Measurements from ENCODE around the gene ZNHIT2. TPM values are rescaled to one million over a fixed set of nuclear protein-coding genes. Genes with fewer than 3 reads are reported as not detected.

ZNHIT2 gene
- total RNA-seq, 1 donor from 2014 or later = 5.8 TPM

DNA sequence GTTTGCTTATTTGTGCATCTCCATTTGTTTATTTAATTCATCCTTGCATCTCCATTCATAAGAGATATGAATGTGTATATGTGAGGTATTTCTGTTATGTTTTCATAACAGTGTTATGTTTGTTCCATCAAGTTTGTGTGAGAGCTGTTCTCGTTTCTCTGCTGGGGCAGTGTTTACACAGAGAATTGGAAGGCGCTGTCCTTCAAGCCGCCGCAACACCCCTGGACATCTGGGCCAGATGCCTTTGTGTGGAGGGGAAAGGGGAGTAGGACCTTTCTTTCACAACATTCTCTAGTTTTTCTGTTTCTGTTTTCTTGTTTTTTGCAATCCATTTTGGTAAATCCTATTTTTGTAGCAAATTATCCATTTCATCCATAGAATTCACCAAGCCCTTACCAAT is 12.9 kb downstream of the ZNHIT2 start:
- DNase-seq (ENCODE audit: low spot score) = no peak

DNA sequence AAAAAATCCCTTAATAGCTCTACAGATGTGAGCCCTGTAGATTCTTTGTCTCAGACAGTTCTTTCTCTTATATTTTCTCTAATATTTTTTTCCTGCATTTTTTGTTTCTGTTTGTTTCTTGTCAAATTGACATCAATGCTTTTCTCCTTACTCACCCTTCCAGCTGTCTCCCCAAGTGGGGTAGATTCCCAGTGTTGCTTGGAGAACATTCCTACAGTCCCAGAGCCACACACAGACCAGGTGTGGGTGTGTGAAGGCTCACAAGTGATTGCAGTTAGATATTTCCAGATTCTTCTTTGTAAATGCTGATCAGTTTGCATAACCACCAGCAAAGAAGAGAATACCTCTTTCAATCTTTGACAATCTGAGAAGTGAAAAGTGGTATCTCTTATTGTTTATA is 14.0 kb downstream of the ZNHIT2 start:
- DNase-seq (ENCODE audit: low spot score) = no peak

DNA sequence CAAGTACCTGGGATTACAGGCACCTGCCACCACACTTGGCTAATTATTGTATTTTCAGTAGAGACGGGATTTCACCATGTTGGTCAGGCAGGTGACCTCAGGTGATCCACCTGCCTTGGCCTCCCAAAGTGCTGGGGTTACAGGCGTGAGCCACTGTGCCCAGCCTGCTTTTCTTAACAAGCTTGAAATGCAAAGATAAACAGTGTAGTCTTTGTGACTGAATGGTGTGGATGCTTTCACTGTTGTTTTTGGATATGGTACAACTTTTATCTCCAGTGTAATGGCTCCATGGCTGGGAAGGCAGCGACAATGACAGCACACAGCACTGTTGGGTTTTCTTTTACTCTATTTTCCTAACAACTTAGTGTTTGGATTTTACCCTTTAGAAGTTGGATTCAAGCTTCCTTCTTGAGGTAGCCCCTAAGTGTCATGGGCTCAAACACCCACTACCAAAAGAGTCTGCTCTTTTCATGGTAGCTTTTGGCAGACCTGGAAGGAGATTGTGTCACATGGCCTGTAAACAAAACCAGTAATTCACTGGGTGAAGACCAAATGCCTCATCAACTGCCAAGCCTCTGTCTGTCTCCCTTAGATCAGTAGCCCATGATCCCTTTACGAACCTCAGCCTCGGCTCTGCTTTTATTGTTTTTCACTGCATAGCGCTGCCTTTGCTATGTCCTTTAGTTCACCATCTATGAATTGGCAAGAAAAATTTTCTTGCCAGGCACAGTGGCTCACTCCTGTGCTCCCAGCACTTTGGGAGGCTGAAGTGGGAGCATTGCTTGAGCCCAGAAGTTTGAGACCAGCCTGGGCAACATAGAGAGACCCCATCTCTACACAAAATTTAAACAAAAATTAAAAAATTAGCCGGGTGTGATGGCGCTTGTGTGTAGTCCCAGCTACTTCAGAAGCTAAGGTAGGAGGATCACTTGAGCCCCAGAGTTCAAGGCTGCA is 15.1 kb downstream of the ZNHIT2 start:
- DNase-seq (ENCODE audit: low spot score) = no peak

DNA sequence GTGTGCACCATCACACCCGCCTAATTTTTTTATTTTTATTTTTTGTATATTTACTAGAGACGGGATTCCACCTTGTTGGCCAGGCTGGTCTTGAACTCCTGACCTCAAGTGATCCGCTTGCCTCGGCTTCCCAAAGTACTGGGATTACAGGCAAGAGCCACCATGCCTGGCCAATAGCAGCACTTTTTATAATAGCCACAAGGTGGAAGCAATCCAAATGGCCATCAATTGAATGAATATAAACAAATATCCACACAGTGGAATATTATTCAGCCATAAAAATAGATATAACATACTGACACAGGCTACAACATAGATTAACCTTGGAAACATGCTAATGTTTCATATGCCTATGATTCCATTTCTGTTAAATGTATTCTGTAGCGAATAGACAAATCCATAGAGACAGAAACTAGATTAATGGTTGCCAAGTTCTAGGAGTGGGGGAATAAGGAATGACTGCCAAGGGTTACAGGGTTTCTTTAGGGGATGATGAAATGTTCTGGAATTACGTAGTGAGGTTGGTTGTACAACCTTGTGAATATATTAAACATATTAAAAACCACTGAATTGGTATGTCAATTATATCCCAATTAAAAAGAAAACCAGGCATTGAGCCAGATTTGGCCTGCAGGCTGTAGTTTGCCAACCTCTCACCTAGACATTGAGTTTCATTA is 16.7 kb downstream of the ZNHIT2 start:
- DNase-seq (ENCODE audit: low spot score) = no peak

DNA sequence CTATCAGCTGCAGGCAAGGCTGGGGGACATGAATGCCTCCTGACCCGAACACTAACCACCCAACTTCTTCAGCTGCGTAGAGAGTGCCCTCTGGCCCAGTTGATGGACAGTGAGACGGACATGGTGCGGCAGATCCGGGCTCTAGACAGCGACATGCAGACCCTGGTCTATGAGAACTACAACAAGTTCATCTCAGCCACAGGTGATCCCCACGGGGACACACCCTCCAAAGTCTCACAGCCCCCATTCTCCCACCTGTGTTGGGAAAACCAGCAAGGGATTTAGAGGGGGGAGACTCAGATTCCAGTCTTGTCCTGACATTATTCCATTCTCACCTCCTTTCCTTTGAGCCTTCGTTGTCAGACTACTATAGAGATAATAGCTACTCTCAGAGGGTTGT is 20.6 kb downstream of the ZNHIT2 start:
- no peak for DNase-seq (ENCODE audit: low spot score)

DNA sequence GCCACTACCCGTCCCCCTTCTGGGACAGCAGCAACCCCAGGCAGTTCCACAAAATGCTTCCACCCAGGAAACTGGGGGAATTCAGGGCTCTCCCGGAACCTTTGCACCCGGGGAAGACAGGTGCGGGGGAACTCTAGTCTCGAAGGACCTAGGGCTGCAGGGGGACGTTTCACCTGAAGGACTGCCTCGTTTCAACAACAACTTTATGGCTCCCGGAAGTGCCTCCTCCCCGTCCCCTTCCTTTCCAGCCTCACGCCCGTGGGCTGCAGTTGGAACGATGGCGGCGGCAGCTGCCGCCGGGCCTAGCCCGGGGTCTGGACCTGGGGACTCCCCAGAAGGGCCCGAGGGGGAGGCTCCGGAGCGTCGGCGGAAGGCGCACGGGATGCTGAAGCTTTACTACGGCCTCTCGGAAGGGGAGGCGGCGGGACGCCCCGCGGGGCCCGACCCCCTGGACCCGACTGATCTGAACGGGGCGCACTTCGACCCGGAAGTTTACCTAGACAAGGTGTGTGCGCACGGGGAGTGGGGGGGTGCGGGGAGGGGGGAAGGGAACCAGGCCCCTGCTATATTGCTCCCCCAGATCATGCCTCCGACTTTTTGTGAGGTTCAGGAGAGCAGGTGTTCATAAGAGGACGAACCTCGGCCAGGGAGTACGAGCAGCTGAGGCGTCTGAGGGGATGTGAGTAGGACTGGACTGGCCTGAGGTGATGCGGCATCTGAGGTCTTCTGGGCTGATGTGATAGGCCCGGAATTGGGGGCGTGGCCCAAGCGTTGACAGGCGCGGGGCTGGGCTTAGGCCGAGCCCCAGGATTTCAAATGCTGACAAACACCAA is 21.3 kb downstream of the ZNHIT2 start, which contains the start of gene VPS51:
TSS of gene VPS51 (plus strand) at position 241 of the 833 bp plus-strand sequence. CDS start at position 278, 37 bp downstream.
- peak; percentile 92 for DNase-seq (ENCODE audit: low spot score)

DNA sequence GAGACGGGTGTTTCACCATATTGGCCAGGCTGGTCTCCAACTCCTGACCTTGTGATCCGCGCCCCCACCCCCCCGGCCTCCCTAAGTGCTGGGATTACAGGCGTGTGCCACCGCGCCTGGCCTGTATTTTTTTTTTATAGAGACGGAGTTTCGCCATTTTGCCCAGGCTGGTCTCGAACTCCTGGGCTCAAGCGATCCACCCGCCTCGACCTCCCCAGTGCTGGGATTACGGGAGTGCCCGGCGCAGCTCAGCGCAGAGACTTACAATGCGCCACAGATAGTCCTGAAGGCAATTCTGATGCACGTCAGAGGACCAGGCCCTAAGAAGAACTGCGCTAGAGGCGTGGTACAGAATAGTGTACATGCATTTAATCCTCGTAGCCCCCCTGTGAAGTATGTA is 22.1 kb downstream of the ZNHIT2 start:
- DNase-seq (ENCODE audit: low spot score) = no peak

DNA sequence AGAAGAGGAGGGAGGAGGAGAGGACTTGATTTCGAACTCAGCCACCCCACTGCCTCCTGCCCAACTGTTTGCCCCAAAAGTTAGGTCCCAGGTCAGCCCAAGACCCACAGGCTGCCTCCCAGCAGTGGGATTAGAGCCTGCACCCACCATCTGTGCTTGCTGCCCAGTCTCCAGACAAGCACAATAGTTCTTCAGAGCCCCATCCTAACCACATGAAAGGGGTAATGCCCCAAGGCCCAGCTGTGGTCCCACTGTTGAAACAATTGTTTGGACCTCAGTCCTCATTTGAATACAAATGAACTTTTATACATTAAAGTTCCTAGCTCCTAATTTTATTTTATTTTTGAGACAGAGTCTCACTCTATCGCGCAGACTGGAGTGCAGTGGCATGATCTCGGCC is 26.9 kb downstream of the ZNHIT2 start:
- DNase-seq (ENCODE audit: low spot score) = no peak

DNA sequence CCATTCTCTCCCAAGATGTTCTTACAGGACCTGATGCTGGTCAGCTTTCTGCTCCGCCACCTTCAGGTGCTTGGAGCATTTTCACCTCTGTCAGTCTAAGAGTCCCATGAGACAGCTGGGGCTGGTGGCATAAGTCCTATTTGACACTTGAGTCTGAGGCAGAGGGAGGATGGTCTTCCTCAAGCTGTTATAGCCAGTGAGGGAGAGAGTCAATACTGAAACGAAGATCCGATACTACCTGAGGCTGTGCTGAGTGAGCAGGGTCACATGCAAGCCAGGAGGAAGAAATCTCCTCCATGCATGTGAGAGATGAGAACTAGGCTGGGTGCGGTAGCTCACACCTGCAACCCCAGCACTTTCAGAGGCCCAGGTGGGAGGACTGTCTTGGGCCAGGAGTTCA is 27.9 kb downstream of the ZNHIT2 start:
- DNase-seq (ENCODE audit: low spot score) = no peak

DNA sequence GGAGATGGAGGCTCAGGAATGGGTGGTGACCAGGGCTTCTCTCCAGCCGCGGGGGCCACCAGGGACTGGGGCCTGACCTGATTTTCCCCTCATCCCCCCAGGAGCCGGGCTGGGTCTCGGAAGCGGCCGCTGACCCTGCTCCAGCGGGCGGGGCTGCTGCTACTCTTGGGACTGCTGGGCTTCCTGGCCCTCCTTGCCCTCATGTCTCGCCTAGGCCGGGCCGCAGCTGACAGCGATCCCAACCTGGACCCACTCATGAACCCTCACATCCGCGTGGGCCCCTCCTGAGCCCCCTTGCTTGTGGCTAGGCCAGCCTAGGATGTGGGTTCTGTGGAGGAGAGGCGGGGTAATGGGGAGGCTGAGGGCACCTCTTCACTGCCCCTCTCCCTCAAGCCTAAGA is 29.7 kb downstream of the ZNHIT2 start:
- no peak for DNase-seq (ENCODE audit: low spot score)

DNA sequence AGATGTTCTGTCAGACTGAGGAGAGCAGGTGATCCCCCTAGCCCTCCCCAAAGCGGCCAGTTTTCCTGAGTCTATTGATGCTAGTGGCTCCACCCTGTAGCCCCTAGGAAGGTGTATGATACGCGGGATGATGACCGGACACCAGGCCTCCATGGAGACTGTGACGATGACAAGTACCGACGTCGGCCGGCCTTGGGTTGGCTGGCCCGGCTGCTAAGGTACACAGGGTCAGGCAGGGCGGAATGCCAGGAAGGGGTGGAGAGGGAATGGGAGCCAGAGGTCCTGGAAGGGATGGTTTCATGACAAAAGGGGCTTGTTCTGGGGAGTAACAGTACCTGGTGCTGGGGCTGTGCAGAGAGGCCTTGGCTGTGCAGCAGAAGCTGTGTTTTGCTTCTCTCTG is 30.3 kb downstream of the ZNHIT2 start:
- no peak for DNase-seq (ENCODE audit: low spot score)

DNA sequence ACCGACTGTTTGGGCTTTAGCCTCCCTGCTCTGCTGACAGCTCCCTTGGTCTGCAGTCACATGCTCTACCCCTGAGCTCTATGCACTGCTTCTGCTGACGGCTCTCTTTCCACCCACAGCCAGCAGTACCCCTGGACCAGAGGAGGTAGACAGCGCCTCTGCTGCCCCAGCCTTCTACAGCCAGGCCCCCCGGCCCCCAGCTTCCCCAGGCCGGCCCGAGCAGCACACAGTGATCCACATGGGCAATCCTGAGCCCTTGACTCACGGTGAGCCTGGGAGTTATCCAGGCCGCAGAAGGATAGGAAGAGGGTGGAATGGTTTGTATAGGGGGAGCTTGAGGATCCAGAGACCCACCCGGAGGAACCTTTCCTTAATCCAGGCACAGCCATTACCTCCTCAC is 30.7 kb downstream of the ZNHIT2 start:
- DNase-seq (ENCODE audit: low spot score) = no peak

DNA sequence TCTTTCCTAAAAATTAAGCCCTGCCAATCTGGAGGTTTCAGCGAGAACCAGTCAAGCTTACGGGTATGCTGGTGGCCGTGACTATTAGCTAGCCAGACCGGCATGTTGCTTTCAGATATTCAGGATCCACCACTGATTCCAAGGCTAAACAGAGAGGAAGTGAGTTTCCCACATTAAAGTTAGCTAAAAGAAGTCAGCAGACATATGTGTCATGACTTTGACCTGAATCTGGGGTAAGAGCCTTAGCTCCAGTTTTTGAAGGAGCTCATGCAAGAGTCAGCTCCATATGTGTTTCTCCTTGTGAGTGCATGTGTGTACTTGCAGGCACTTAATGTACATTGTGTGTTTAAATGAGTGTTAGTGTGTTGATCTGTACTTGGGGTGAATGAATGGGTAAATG is 32.1 kb downstream of the ZNHIT2 start:
- no peak for DNase-seq (ENCODE audit: low spot score)

DNA sequence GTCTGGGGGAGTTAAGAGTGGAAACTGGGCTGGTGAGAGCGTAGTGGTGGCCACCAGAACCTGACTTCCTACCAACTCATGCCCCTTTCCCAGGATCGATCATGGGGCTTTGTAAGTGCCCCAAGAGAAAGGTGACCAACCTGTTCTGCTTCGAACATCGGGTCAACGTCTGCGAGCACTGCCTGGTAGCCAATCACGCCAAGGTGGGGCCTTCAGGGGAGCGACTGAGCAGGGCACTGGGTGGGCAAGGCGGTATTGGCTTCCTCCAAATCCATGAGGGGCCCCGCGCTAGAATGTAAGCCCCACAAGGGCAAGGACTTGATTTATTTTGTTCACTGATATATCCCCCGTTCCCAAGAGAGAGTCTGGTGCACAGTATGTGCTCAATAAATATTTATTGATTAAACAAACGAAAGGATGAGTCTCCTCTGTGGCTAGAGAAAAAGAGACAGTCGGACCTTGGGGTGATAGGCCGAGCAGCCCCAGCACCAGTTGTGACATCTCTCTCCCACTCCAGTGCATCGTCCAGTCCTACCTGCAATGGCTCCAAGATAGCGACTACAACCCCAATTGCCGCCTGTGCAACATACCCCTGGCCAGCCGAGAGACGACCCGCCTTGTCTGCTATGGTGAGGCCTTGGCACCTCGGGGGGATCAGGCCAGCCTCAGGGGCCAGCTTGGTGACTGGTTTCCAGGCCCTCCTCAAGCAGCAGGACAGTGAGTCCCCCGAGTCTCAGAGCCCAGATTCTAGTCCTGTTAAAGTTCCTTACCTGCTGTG is 32.7 kb downstream of the ZNHIT2 start:
- no peak for DNase-seq (ENCODE audit: low spot score)

DNA sequence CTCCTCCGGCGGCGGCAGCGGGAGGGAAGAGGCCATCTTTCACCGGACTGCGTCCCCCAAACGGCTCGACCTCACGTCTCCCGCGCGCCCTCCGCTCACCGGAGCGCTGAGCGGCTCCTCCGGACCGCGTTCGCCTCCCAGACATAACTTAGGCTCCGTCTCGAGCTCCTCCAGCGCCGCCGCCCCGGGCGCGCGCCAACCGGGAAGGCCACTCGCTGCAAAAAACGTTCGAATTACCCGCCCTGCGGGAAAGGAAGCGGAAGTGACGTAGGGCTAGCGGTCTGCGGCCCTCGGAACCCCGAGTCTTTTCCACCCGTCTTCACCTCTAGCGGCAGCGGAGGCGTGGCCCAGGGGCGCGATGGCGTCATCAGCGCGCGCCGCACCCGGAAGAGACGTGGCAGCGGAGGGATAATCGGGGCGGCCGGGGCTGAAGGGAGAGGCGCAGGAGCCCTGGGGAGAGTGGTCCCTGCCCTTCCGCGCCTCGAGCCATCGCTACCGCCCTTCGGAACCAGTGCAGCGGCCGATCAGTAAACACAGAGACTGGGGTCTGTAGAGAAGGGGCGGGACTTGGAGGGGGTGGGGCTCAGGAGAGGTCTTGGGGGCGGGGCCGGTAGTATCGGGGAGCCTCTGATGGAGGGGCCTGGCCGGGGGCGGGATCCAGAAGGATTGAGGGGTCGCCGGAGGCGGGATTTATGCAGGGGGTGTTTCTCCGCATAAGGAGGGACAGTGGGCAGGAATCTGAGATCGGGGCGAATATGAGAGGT is 33.5 kb downstream of the ZNHIT2 start, which contains the start of the genes CDCA5 and ZFPL1:
TSS of gene CDCA5 (minus strand) at position 207 of the 764 bp plus-strand sequence. CDS start at position 145, 62 bp downstream.
TSS of gene ZFPL1 (plus strand) at position 389 of the 764 bp plus-strand sequence. CDS start 477 bp downstream, outside the sequence.
- peak; percentile 95 for DNase-seq (ENCODE audit: low spot score)

DNA sequence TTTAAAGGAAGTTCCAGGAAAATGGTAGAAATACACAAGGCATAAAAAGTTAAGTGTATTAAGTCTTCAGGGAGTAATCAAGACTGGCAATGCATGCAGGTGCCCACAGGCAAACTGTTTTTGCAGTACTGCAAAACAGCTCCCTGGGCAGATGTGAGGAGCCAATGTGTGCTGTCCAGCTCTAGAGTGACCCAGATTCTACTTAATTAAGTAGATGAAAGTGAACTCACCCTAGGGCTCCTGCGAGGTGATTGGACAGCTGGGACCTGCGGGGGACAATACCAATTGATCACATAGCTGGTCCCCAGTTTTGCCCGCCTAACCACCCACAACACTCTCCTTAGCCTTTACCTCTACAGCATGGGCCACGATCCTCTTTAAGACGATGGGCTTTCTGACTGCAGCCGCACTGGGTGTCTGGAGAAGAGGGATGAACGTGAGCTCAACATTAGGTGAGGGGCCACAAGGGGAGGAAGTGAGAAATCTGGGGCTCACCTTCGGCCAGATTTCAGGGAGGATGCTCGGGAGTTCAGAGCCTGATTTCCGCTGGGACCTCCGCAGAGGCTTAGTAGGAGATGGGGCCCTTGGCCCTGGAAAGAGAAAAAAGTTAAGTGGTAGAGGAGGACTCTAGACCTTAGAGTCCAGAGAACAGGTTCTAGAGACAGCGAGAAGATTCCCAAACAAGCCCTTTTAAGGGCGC is 34.2 kb downstream of the ZNHIT2 start:
- no peak for DNase-seq (ENCODE audit: low spot score)

DNA sequence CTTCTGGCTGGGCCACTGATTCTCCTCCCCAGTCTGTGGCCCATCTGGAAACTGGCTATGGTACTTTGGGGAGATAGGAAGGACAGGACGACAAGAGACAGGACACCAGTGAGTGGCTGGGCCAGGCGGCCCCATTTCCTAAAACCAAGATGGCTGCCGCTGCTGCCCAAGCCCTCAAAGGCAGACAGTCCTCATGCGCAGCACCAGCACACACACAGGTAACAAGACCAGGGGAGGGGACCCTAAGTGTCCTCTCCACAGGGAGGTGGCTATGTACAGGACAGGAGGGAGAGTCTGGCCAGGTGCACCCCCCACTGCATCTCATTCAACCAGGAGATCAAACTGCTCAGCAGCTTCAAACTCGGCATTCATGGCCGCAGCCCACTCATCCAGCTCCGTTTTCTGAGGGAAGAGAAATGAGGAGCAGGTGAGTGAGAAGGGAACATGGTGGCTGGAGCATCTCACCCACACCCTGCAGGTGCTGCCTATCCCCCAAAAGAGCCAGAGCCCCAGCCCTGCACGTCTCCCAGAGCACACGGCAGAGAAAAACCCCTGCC is 38.6 kb downstream of the ZNHIT2 start:
- no peak for DNase-seq (ENCODE audit: low spot score)

DNA sequence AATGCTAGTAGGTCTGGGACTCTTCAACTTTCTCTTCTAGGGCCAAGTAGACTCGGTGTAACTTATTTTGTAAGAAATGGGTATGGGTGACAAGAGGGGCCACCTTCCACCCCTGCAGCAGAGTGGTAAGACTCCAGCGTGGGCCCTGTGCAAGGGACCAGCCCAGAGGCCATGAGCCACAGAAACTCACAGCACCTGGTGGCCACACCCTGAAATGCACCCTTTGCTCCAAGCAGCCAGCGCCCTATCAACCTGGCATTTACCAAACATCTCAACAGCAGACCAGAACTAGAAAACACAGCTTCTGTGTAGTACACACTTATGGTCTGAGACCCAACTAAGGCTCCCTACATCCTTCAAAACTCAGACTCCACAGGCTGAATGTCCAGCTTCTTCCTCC is 39.4 kb downstream of the ZNHIT2 start:
- DNase-seq (ENCODE audit: low spot score) = no peak

DNA sequence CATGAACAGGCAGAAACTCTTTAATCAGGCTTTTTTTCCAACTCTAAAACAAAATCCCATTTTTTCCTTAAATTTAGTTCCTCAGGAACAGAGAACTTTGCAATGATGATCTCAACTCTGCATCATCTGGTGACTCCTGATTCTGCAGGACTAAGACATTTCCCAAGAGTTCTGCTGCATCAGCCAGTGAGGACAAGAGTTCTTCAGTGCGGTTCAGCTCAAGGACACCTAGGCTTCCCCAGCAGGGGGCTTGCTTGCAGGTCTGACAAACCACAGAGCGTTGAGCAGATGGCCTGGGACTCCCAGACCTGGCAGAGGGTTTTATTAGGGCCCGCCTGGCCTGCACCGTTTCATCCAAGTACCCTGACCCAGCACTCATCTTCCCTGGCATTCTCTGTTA is 40.0 kb downstream of the ZNHIT2 start:
- DNase-seq (ENCODE audit: low spot score) = no peak
